Gastroesophageal sphincter (tissue), 3 donors: ENCODE data around the gene PLEKHA8.

Source experiments
- EP300 ChIP-seq: sonication (generic); formaldehyde crosslinking; IDR thresholded peaks from one replicate; pipeline ENCODE4 v1.6.1; 2017; ENCODE audit warnings: antibody characterized with exemption, mild to moderate bottlenecking
- POLR2AphosphoS5 ChIP-seq: sonication (generic); formaldehyde crosslinking; IDR thresholded peaks from one replicate; pipeline ENCODE4 v1.6.1; 2017; ENCODE audit warnings: antibody characterized with exemption
- TF ChIP-seq, protein P1 (sequence below), 4 experiments: fragments of 200-600 bp in 2 of 4; fragments of 450-650 bp in 2 of 4; sonication (generic) in 1 of 4; IDR thresholded peaks; one replicate each; pipeline ENCODE4 v1.5.1; 2017 to 2019; ENCODE audit warnings: antibody characterized with exemption in 4 of 4, mild to moderate bottlenecking in 2 of 4, moderate library complexity in 2 of 4

DNA sequence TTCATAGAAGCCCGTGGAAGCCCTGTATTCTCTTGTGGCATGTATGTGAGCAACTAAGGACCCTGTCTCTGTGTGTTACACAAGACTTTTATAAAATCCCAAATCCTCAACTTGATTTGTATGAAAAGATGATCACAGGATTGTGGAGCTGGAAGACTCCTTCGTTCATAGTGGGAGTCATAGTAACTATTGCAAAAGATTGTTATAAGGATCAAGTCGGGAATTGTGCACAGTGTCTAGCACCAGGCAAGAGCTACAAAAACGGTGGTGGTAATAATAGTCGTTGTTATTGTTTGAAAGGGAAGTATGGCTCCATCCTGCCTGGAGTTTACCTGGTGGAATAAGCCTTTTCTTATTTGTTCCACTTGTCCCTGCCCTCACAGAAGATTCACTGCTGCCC lies 63.8 kb downstream of the PLEKHA8 start:
- TF ChIP-seq POLR2AphosphoS5 (no peak), EP300 (no peak)
- TF ChIP-seq, protein P1, sequence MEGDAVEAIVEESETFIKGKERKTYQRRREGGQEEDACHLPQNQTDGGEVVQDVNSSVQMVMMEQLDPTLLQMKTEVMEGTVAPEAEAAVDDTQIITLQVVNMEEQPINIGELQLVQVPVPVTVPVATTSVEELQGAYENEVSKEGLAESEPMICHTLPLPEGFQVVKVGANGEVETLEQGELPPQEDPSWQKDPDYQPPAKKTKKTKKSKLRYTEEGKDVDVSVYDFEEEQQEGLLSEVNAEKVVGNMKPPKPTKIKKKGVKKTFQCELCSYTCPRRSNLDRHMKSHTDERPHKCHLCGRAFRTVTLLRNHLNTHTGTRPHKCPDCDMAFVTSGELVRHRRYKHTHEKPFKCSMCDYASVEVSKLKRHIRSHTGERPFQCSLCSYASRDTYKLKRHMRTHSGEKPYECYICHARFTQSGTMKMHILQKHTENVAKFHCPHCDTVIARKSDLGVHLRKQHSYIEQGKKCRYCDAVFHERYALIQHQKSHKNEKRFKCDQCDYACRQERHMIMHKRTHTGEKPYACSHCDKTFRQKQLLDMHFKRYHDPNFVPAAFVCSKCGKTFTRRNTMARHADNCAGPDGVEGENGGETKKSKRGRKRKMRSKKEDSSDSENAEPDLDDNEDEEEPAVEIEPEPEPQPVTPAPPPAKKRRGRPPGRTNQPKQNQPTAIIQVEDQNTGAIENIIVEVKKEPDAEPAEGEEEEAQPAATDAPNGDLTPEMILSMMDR (IDR thresholded peaks at IDR 0.05): no peak
